ENCODE results near the gene ILF3.

Gene ILF3

DNA sequence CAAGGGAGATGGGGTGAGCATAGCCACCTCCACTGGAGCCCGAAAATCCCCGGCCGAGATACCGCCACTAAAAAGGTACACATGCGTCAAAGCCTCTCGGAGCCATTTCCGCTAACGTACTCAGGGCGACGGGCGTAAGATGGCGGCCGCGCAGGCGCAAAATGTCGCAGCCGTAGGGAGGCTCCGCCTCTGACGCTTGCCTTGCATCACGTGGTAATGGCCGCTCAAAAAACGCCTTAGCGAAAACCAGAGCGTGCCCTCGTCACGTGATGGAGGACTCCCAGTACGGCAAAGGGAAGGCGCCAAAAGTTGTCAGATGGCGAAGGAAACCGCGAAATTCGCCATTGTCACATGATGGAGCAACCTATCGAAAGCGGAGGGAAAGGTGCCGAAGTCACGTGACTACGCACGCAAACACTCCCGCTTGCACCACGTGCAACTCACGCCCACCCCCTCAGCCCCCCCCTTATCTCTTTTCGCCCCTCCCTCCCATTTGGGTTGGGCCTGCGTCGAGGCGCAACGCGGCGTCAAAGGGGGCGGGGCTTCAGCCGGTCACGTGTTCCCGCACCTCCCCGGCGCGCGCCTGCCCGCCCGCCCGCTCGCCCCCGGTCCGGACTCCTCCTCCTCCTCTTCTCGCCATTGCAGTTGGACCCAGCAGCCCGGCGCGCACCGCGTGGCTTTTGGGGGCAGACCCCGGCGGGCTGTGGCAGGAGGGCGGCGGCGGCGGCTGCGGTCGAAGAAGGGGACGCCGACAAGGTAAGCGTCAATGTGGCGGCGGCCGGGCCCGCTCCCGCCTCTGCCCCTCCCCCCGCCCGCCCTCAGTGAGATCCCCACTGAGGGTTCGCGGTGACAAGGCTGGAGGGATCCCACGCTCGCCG, at the start of gene ILF3:
TSS of gene ILF3 (plus strand) at position 615 of the 878 bp plus-strand sequence. CDS start 16,260 bp downstream, outside the sequence.
- DNase-seq (ENCODE audit: low read depth), result peak; percentile 99

- no peak for DNase-seq (ENCODE audit: low read depth)
Observed at GRCh38 chr19:10604460-10604980, 49.6 kb upstream of the ILF3 start.

- DNase-seq (ENCODE audit: low read depth), result no peak
Observed at GRCh38 chr19:10611907-10612306, 42.2 kb upstream of the ILF3 start.

GRCh38 chr19:10612499-10613119, 41.5 kb upstream of the ILF3 start:
- no peak for DNase-seq (ENCODE audit: low read depth)

DNA sequence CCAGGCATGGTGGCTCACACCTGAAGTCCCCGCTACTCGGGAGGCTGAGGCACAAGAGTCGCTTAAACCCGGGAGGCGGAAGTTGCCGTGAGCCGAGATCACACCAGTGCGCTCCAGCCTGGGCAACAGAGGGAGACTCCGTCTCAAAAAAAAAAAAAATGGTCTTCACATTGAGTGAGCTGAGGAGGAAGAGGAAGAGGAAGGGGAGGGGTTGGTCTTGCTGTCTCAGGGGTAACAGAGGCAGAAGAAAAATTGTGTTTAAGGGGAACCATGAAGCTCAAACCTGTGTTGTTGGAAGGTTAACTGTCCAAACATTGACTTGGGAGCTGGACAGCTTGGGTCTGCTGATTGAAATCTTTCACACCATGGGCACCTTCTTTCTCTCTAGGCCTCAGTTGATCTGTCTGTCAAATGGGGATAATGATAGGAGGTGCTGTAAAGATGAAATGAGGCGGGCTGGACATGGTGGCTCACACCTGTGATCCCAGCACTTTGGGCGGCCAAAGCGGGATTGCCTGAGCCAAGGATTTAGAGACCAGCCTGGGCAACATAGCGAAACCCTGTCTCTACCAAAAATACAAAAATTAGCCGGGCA, 38.6 kb upstream of the ILF3 start:
- no peak for DNase-seq (ENCODE audit: low read depth)

DNA sequence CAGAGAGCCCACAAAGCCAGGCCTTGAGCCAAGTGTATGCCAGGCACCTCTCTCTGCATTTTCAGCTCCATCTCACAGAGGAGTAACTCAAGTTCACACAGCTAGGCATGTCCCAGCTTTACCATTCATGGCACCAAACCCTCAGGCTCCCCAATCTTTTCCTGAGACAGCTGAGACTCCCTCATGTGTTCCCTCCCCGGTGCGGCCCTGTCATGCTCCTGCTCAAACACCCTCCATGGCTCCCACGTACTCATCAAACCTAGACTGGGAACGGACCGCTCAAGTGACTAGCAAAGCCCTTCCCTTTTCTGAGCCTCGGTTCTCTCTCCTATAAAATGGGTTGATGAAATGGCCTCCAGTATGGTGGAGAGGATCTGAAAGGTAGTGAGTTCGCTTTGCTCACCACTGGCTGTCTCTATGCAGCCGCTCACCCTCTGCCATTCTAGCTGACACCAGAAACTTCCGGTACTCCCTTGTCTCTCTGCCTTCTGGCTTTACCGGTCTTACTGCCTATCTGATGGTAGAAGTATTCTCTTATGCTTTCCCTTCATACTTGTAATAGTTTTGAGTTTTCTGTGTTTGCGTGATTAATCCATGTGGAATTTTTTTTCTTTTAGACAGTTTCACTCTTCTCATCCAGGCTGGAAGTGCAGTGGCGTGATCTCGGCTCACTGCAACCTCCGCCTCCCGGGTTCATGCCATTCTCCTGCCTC, 36.6 kb upstream of the ILF3 start:
- DNase-seq (ENCODE audit: low read depth), result no peak

GRCh38 chr19:10618846-10619245, 35.3 kb upstream of the ILF3 start:
- DNase-seq (ENCODE audit: low read depth), result no peak

DNA sequence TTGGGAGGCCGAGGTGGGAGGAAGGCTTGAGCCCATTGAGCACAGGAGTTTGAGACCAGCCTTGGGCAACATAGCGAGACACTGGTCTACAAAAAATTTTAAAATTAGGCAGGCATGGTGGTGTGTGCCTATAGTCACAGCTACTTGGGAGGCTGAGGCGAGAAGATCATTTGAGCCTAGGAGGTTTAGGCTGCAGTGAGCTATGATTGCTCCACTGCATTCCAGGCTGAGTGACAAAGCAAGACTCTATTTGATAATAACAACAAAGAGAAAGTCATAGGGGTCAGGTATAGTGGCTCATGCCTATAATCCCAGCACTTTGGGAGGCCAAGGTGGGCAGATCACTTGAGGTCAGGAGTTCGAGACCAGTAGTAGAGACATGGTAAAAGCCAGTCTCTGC, 33.4 kb upstream of the ILF3 start:
- no peak for DNase-seq (ENCODE audit: low read depth)

DNA sequence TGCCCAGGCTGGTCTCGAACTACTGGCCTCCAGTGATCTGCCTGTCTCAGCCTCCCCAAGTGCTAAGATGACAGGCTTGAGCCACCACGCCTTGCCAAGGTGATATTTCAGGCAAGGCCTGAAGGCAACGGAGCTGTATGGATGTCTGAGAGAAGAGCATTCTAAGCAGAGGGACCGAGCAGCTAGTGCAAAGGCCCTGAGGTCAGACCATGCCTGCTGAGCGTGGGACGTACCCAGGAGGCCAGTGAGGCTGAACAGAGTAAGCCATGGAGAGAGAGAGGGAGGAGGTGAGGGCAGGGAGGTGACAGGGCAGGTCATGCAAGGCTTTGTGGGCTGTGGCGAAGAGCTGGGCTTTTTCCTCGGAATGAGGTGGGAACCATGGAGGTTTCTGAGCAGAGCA, 32.2 kb upstream of the ILF3 start:
- no peak for DNase-seq (ENCODE audit: low read depth)

DNA sequence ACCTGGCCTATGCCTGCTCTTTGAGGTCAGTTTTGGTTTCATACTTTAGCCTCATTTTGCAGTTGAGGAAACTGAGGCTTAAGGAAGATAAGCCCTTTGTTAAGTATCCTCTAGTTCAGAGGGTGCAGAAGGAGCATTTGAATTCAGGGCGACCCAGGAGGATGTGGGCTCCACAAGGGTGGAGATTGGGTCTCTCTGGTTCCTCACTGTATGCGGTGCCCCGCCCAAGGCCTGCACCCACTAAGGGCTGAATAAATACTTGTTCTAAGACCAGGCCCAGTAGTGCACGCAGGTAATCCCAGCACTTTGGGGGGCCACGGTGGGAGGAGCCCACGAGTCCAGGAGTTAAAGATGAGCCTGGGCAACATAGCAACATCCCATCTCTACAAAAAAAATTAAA, 29.6 kb upstream of the ILF3 start:
- DNase-seq (ENCODE audit: low read depth), result no peak

GRCh38 chr19:10625003-10625761, 29.0 kb upstream of the ILF3 start, which contains the start of gene SLC44A2:
SLC44A2 (plus strand) TSS chr19:10625553; CDS start chr19:10625634, 81 bp downstream.
- no peak for DNase-seq (ENCODE audit: low read depth)

DNA sequence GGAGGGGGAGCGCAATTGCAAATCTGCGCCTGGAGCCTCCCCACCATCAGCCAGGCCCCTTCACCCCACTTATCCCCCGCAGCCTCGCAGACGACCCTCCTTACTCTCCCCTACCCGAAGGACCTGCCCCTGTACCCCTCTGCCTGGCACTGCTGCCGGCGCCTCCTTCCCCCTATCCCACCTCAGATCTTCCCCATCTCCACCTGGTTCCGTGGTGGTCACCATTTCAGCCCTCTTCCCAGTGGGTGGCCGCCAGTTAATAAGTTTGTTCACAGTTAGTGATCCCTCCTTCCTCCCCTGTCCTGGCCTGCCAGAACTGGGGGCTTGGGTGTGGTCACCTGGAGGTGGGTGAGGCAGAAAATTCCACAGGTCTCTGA, 28.4 kb upstream of the ILF3 start:
- no peak for DNase-seq (ENCODE audit: low read depth)

DNA sequence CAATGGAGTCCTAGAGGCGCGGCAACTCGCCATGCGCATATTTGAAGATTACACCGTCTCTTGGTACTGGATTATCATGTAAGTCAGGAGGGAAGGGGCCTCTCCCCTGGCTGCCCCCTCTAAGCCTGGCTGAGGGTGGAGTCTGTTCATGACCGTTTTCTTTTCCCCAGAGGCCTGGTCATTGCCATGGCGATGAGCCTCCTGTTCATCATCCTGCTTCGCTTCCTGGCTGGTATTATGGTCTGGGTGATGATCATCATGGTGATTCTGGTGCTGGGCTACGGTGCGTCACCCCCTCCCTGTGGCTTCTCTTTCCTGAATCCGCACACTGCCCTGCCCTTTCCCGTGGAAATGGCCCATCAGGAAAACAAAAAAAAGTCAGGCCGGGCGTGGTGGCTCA, 22.3 kb upstream of the ILF3 start:
- no peak for DNase-seq (ENCODE audit: low read depth)

DNA sequence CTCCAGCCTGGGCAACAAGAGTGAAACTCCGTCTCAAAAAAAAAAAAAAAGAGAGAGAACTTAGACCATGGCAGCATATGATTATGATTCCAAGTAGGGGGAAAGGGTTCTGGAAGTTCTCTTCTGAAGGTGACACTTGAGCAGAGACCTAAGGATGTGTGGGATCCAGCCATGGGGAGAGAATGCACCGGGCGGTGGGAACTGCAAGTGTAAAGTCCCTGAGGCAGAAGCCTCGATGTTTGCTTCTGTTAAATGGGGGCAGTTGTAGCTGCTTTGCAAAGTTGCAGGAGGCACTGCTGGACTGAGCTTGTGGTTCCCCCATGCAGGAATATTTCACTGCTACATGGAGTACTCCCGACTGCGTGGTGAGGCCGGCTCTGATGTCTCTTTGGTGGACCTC, 19.7 kb upstream of the ILF3 start:
- DNase-seq (ENCODE audit: low read depth), result no peak

DNA sequence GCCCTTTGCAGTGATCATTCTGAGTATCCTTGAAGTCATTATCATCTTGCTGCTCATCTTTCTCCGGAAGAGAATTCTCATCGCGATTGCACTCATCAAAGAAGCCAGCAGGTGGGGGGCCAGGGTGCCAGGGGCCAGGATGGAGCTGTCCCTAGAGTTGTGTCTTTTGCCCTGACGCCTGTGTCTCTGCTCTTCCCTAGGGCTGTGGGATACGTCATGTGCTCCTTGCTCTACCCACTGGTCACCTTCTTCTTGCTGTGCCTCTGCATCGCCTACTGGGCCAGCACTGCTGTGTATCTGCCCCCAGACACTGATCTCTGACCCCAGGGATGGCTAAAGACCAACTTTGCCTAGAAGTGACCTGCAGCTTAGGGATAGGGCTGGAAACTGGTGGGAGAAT, 19.2 kb upstream of the ILF3 start:
- DNase-seq (ENCODE audit: low read depth), result no peak

DNA sequence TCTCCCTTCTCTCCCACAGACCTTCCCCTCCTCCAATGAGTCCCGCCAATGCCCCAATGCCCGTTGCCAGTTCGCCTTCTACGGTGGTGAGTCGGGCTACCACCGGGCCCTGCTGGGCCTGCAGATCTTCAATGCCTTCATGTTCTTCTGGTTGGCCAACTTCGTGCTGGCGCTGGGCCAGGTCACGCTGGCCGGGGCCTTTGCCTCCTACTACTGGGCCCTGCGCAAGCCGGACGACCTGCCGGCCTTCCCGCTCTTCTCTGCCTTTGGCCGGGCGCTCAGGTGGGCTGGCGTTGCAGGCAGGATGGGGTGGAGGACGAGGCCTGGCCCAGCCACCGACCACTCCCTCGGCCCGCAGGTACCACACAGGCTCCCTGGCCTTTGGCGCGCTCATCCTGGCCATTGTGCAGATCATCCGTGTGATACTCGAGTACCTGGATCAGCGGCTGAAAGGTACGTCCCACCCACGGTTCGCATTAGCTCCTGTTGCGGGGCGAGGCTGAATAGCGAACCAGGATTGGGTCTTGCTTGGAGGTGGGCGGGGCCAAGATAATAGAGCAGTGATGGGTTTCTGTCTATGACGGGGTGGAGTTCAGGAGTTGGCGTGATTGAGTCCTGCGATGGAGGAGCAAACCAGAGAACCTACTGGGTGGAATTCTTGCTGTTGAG, 17.7 kb upstream of the ILF3 start:
- no peak for DNase-seq (ENCODE audit: low read depth)

GRCh38 chr19:10637894-10638293, 16.3 kb upstream of the ILF3 start:
- DNase-seq (ENCODE audit: low read depth), result no peak

DNA sequence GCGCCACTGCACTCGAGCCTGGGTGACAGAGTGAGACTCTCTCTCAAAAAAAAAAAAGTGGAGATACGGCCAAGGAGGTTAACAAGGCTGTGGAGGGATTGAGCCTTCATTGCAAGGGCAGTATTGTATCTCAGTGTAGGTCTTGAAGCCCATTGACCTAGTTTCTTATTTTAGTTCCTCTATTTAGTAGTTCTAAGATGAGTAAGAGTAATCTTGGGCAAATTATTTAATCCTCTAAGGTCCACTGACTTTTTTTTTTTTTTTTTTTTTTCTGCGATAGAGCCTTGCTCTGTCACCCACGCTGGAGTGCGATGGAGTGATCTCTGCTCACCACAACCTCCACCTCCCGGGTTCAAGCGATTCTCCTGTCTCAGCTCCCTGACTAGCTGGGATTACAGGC, 14.3 kb upstream of the ILF3 start:
- no peak for DNase-seq (ENCODE audit: low read depth)

GRCh38 chr19:10640361-10640760, 13.8 kb upstream of the ILF3 start:
- DNase-seq (ENCODE audit: low read depth), result no peak

DNA sequence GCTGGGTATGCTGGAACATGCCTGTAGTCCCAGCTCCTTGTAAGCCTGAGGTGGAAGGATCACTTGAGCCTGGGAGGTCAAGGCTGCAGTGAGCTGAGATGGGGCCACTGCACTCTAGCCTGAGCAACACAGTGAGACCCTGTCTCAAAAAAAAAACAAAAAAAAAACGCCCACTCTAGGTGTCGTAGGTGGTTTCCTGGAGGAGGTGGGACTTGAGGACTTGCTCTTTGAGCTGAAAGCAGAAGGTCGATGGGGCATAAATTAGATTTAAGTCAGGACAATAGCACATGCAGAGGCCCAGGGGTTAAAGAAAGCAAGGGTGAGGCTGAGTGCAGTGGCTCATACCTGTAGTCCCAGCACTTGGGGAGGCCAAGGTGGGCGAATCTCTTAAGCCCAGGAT, 12.9 kb upstream of the ILF3 start:
- no peak for DNase-seq (ENCODE audit: low read depth)
